ENCODE results near the gene PRSS57.
"Not testable (repeated sequence)": the region's sequence is repeated elsewhere in the genome, so short reads cannot be mapped to it uniquely, and the experiment has no call there.

The PRSS57 gene

DNA sequence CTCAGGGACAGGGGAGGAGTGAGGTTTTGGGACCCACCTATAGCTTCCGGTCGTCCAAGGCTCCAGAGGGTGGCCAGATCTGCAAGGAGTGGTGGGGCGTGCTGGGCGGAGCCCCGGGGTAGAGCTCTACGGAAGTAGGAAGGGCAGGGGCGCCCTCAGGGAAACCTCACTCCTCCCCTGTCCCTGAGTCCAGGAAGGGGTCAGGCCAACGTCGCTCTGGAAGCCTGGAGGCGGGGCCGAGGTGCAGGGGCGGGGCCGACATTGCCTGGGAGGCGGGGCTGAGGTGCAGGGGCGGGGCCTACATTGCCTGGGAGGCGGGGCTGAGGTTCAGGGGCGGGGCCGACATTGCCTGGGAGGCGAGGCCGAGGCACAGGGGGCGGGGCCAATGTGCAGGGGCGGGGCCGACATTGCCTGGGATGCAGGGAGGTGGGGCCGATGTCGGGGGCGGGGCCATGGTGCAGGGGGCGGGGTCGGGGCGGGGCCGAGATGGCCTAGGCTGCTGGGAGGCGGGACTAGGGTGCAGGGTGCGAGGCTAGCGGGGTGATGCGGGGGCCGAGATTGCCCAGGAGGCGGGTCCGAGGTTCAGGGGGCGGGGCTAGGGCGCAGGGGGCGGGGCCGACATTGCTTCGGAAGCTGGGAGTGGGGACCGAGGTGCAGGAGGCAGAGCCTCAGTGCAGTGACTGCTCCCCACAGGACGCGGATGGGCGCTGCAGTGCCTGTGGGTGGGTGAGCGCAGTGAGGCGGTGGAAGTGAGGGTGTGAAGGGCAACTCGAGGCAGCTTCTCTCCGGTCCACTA, 8.6 kb upstream of the PRSS57 start:
- TF ChIP-seq, protein P1, sequence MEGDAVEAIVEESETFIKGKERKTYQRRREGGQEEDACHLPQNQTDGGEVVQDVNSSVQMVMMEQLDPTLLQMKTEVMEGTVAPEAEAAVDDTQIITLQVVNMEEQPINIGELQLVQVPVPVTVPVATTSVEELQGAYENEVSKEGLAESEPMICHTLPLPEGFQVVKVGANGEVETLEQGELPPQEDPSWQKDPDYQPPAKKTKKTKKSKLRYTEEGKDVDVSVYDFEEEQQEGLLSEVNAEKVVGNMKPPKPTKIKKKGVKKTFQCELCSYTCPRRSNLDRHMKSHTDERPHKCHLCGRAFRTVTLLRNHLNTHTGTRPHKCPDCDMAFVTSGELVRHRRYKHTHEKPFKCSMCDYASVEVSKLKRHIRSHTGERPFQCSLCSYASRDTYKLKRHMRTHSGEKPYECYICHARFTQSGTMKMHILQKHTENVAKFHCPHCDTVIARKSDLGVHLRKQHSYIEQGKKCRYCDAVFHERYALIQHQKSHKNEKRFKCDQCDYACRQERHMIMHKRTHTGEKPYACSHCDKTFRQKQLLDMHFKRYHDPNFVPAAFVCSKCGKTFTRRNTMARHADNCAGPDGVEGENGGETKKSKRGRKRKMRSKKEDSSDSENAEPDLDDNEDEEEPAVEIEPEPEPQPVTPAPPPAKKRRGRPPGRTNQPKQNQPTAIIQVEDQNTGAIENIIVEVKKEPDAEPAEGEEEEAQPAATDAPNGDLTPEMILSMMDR (IDR thresholded peaks at IDR 0.05; ENCODE audit: borderline replicate concordance, insufficient read depth, low read depth, low read length) = no peak
- no peak overlapping the region for H3K4me3 ChIP-seq (ENCODE audit: low read depth, low read length)

DNA sequence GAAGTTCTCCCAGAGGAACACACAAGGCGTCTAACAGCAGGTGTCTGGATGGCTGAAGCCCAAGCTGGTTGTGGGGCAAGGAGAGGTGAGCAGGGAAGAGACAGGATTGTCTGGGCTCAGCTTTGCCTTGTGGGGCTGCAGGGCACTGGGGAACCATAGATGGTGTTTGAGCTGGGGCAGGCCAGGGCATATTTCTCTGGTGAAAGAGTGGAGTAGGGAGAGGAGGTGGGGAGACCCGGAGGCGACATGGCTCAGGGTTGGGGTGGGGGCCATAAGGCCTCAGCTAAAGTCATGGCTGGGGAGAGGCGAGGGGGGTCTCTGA, 8.0 kb upstream of the PRSS57 start:
- H3K4me3 ChIP-seq (ENCODE audit: low read depth, low read length) = no peak overlapping the region
- TF ChIP-seq, protein P1 (IDR thresholded peaks at IDR 0.05; ENCODE audit: borderline replicate concordance, insufficient read depth, low read depth, low read length) = no peak

DNA sequence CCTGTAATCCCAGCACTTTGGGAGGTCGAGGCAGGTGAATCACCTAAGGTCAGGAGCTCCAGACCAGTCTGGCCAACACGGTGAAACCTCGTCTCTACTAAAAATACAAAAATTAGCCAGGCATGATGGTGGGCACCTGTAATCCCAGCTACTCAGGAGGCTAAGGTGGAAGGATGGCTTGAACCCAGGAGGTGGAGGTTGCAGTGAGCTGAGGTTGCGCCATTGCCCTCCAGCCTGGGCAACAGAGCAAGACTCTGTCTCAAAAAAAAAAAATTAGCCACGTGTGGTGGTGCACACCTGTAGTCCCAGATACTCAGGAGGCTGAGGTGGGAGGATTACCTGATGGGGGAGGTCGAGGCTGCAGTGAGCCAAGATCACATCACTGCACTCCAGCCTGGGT, 7.6 kb upstream of the PRSS57 start:
- H3K4me3 ChIP-seq (ENCODE audit: low read depth, low read length) = not testable (repeated sequence)

DNA sequence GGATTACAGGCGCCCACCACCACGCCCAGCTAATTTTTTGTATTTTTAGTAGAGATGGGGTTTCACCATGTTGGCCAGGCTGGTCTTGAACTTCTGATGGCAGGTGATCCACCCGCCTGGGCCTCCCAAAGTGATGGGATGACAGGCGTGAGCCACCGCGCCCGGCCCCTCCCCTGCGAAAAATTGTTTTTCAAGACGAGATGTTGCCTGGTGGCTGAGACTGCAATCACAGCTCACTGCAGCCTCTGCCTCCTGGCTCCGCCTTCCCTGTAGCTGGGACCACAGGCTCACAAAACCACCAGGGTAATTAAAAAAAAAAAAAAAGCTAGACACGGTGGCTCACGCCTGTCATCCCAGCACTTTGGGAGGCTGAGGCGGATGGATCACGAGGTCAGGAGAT, 4.6 kb upstream of the PRSS57 start:
- not testable (repeated sequence) for H3K4me3 ChIP-seq (ENCODE audit: low read depth, low read length)

DNA sequence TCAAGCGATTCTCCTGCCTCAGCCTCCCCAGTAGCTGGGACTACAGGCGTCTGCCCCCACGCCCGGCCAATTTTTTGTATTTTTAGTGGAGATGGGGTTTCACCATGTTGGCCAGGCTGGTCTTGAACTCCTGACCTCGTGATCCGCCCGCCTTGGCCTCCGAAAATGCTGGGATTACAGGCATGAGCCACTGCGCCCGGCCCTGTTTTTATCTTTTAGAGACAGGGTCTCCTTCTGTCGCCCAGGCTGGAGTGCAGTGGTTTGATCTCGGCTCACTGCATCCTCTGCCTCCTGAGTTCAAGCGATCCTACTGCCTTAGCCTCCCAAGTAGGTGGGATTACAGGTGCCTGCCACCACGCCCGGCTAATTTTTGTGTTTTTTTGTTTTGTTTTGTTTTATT, 3.3 kb upstream of the PRSS57 start:
- H3K4me3 ChIP-seq (ENCODE audit: low read depth, low read length) = not testable (repeated sequence)

DNA sequence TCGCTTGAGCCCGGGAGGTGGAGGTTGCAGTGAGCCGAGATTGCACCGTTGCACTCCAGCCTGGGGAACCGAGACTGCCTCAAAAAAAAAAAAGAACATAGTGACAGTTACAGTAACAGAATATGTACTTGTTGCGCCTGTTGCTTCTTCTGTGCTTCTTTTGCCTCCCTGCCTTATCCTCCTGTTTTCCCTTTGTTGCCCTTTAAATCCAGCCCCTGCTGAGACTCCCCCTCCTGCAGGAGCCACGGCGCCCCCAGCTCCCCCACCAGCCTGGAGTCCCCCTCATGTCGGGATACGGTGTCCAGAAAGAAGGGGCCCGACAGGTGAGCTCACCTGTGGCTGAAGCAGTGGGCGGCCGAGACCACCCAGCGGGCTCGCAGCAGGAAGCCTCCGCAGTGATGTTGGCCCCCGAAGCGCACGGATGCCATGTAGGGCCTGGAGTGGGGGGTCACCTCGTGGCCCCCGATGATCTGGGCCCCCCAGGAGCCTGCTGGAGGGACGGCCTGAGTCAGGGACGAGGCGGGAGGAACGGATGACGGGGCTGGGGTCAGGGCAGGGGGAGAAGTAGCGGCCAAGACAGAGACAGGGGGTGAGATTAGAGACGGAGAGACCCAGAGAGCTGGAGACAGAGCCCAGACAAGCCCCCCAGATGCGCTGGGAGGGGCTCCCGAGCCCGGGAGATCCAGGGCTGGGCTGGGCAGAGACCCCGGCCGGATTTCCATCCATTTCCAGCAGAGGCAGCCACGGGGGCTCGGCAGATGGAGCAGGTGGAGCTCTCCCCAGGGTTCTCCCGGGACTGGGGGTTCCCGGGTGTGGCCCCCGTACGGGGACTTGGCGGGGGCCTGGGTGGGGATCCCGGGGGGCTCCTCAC, 536 bp downstream of the PRSS57 start:
- H3K4me3 ChIP-seq (ENCODE audit: low read depth, low read length) = no peak overlapping the region
- TF ChIP-seq, protein P1 (IDR thresholded peaks at IDR 0.05; ENCODE audit: borderline replicate concordance, insufficient read depth, low read depth, low read length) = no peak

DNA sequence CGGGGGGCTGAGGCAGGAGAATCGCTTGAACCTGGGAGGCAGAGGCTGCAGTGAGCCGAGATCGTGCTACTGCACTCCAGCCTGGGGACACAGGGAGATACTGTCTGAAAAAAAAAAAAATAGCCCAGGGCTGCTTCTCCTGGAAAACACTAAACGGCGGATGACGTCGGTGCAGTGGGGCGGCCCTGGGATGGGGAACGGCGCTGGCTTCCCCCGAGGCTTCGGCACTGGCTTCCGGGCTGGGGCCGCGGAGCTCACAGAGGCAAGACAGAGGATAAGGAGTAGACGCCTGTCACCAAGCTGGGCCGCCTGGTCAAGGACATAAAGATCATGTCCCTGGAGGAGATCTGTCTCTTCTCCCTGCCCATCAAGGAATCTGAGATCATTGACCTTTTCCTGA, 5.0 kb downstream of the PRSS57 start:
- H3K4me3 ChIP-seq (ENCODE audit: low read depth, low read length) = no peak overlapping the region
- TF ChIP-seq, protein P1 (IDR thresholded peaks at IDR 0.05; ENCODE audit: borderline replicate concordance, insufficient read depth, low read depth, low read length) = no peak

DNA sequence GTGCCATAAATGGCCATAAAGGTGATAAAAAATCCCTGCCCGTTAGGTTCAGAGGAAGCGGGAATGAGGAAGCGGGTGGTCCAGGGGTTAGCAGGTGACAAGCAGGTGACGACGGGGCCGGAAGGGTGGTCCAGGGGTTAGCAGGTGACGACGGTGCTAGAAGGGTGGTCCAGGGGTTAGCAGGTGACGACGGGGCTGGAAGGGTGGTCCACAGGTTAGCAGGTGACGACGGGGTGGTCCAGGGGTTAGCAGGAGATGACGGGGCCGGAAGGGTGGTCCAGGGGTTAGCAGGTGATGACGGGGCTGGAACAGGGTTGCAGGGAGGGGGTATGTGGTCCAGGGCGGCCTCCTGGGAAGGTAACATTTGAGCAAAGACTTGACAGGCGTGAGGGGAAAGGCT, 6.3 kb downstream of the PRSS57 start:
- H3K4me3 ChIP-seq (ENCODE audit: low read depth, low read length) = no peak overlapping the region
- TF ChIP-seq, protein P1 (IDR thresholded peaks at IDR 0.05; ENCODE audit: borderline replicate concordance, insufficient read depth, low read depth, low read length) = no peak
